ENCODE measurements around the gene TMUB1.
A peak's percentile ranks its signal among the peaks of the same experiment; 100 is the strongest.

The TMUB1 gene

DNA sequence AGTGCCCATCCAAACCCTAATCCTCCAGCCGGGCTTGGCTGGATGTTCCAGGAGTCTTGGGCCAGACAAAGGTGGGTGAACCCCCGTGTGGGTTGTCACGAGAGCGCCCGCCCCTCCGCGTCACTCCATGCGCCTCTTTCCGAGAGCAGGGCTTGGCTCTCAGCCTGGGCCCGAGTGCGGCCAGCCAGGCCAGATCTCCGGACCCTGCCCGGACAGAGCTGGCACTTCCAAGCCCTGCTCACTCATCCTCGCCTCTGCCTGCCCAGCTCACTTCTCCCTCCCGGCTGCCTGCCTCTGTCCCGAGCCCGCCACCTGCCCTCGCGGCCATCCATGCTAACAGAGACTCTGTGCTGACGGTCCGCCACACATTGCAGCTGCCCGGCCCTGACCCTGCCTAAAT, 37.6 kb upstream of the TMUB1 start:
- no peak for DNase-seq

- DNase-seq, result no peak
These were observed 36.6 kb upstream of the TMUB1 start for GRCh38 chr7:151119902-151120301.

DNA sequence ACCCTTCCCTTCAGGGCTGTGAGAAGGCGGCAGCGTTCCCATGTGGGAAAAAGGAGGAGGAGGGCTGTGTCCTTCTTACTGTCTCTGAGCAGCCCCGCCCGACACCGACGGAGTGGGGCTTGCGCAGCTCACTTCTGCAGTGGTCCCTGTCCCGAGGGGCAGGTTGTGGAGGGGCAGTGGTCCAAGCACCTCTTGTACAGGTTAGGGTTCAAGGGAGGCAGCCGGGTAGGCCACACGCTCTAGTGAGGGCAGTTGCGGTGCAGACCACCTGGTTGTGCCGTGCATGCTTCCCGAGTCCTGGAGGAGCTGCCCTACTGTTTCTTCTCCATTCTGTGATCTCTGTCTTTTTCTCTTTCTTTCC, 35.7 kb upstream of the TMUB1 start:
- no peak for DNase-seq

- no peak for DNase-seq
These were observed 35.1 kb upstream of the TMUB1 start for GRCh38 chr7:151118108-151119054.

DNA sequence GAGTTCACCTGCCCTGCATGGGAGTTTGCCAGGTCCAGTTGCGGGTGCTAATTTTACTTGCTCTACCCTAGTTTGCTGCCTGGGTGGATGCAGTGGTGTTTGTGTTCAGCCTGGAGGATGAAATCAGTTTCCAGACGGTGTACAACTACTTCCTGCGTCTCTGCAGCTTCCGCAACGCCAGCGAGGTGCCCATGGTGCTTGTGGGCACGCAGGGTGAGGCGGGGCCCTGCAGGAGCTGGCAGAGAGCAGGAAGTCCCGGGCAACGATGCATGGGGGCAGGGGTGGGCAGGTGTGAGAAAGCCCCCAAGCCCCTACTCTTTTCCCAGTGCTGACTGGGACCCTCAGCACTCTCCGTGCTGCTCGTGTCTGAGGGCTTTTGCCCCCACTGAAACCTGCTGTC, 34.3 kb upstream of the TMUB1 start:
- peak; percentile 32 to 33 for DNase-seq

DNA sequence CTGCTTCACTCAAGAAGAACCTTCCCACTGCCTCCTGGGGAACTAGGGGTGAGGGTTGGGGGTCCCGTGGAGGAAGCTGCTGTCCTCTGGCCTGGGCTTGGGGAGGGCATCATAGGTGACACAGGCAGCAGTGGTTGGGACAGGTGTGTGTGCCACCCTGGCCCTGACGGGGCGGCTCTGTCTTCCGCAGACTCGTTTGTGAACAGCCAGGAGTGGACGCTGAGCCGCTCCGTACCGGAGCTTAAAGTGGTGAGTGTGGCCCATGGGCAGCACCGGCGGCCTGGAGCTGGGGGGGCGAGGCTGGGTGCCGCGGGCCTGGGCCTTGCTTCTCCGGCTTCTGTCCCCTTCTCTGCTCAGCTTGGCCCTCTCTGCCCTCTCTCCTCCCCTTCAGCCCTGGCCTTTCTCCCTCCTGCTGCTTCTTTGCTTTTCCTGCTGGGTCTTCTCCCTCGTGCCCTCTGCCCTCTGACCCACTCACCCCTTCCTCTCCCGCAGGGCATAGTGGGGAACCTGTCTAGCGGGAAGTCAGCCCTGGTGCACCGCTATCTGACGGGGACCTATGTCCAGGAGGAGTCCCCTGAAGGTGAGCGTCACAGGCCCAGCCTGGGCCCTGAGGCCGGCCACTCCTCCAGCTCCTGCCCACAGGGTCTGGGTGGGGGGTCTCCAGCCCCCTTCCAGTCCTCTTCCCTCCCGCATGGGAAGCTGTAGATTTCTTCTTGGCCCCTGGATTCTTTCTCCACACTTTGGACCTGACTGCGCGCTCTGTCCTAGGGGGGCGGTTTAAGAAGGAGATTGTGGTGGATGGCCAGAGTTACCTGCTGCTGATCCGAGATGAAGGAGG, 33.5 kb upstream of the TMUB1 start:
- DNase-seq, result no peak

DNA sequence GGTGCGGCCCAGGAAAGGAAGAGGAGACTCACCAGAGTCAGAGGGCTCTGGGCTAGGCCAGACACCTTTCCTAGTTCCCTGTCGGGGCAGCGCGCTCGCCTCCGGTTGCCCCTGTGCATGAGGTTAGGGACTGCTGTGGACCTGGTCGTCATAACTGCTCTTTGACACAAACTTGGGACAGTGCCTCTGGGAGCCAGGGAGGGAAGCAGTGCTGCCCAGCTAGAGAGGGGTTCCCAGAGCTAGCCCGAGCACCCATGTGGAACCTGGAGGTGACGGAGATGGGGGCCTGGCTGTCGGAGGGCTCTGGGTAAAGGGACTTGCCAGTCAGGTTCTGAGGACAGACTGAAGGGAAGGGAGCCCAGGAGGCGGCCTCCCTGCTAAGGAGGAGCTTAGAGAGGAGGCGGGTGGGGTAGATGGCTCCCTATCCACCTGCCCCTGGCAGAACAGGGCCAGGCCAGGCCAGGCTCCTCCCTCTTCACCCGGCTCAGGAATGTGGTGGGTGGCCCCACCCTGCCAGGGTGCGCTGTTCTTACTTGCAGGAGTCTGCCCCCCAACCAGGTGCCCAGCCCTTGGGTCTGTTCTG, 32.6 kb upstream of the TMUB1 start:
- no peak for DNase-seq

DNA sequence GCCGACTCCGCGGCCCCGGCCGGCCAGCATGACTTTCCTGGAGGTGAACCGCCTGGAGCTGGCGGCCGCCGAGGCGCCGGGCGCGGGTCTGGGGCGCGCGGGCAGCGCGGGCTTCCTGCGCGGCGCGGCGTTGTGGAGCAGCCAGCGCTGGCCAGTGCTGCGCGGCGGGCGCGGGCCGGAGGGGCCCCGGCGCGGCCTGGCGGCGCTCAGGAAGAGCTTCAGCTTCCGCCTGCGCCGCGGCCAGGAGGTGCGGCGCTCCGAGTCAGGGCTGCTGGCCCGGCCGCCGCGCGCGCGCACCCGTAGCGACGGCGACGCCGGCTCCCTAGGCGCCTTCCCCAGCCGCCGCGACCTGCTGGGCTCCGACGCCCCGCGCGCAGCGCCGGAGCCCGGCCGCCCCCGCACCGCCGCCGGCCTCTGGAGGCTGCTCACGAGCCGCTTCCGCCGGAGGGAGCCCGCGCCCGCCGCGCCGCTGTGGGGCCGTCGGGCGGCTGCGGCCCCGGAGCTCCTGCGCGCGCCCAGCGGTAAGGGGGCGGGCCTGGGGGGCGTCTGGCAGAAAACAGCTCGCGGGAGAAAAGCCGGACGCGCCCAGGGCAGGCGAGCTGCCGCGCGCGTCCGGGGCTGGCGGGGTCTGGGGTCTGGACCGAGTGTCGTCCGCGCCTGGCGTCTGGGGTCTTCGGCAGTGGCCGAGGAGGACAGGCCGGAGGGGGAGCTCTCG, 32.0 kb upstream of the TMUB1 start:
- peak; percentile 10 to 23 for DNase-seq

DNA sequence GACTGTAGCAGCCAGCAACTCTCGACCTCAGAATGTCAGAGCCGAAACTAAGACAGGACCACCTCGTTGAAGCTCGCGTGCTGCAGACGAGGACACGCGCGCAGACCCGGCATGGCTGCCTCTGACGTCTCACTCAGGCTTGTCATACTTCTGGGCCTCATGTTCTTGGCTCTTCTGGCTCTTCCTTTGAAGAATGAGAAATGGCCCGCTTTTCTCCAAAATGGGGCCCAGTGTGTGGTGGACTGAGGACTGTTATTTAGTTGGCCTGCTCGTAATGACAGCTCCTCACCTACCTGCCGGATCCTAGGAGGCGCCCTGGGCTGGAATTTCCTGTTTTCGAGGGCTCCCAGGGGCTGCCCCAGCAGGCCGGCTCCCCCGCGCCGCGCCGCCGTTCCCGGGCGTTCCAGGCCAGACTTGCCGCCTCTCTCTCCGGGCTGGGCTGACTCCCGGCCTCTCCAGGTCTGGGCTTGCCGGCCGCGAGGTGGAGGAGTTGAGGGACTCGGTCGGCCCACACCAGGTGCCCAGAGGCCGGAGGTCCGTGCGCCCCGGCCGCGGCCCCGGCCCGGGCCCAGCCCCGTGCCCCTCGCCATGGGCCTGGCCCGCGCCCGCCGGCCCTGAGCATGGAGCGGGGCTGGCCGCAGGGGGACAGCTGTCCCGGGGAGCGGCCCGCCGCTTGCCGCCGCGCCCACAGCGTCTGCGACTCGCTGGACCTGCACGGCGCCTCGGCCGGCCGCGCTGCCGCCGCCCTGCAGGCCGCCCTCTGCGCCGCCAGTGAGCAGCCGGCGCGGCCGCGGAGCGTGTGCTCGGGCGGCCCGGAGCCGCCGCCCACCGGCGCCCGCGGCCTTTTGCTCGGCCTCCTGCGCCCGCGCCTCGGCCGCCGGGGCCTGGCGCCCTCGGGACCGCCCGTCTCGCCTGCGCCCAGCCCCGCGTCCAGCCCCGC, 31.1 kb upstream of the TMUB1 start:
- DNase-seq, result no peak

- no peak for DNase-seq
These were observed 30.3 kb upstream of the TMUB1 start for GRCh38 chr7:151113344-151114150.

- DNase-seq, result peak; percentile 70 to 72
These were observed 27.8 kb upstream of the TMUB1 start for GRCh38 chr7:151110941-151111645.

DNA sequence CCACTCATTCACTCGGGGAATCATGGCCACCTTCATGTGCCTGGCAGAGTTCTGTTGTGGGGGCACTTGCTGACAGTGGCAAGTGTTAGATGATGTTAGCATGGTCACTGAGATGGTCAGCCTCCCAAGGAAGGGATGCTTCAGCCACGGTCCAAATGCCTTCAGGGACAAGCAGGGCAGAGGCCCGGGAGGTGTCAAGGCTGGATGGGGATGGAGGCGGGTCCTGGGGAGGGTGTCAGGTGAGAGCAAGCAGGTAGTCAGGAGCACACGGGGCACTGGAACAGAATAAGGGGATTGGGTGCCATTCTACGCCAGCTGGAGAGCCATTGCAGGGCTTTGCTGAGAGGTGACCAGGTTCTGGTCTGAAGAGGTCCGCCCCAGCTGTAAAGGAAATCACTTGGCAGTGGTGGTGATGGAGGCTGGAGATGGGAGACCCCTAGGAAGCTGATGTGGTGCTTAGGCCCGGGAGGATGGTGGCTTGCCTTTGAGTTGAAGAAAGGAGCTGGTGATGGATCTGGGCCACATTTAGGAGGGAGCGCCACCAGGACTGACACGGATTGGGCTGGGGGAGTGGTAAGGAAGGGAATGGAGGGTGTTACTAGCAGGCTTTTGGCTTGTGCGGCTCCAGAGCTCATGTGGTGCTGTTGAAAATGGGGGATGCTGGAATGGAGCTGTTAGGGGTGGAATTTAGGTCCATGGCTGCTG, 27.1 kb upstream of the TMUB1 start:
- no peak for DNase-seq

DNA sequence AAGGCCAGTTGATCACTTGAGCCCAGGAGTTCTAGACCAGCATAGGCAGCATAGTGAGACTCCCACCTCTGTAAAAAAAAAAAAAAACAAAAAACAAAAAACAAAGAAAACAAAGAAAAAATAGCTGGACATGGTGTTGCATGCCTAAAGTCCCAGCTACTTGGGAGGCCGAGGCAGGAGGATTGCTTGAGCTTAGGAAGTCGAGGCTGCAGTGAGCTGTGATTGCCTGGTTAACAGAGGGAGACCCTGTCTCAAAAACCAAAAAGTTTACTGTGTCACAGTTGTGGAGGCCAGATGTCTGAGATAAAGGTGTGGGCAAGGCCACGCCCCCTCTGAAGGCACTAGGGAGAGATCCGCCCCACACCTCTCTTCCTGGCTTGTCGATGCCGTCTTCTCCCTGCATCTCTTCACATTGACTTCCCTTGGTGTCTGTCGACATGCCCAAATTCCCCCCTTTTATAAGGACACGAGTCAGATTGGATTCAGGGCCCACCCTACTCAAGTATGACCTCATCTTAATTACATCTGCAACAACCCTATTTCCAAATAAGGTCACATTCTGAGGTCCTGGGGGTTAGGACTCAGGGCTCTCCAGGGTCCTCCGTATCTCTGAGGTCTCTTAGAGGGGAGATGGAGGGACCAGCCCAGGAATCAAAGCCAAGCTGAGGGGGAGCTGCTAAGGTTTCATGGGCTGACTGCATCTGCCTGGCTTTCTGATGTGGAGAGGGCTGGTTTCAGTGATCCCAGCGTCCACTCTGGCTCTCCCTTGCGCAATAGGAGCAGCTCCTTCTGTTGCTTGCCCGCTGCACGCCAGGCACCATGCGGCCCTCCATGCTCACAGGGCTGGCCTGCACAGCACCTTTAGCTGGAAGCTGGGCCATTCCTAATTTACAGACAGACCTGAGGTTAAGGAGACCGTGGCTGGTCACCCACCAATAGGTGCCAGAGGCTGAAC, 26.1 kb upstream of the TMUB1 start:
- DNase-seq, result no peak

- no peak for DNase-seq
These were observed 24.6 kb upstream of the TMUB1 start for GRCh38 chr7:151107882-151108281.

DNA sequence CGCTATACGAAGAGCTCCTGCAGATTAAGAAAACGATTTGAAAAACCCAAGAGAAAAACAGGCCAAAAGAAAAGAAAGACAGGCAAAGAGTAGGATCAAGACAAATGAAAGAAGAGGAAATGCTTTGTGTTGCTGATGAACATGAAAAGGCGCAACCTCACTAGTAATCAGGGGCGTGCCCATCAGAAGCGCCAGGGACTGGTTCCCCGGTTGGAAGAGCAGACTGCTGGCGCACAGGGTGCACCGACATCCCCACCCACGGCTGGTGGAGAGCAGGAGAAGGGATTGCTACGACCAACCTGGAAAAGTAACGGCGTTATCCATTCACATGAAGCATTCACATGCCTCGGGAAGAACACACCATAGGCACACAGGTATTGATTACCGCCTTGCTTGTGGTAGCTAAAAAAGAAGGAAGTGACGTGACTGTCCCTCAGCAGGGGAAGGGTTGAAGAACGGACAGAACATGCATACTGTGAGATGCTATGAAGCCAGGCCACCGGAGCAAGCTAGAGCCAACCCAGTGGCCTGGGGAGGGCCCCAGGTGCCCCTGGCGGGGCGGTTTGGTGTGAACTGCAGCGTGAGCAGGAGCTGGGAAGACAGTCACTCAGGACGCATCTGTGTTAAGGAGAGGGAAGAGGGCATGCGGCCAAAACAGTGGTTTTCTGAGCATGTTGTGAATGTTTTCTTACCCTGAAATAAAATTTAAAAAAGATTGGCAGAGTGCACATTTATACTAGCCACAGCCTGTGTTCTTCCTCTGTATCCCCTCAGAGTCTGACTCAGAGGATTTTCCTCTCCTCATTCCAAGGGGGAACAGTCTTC, 21.3 kb upstream of the TMUB1 start:
- DNase-seq, result no peak

DNA sequence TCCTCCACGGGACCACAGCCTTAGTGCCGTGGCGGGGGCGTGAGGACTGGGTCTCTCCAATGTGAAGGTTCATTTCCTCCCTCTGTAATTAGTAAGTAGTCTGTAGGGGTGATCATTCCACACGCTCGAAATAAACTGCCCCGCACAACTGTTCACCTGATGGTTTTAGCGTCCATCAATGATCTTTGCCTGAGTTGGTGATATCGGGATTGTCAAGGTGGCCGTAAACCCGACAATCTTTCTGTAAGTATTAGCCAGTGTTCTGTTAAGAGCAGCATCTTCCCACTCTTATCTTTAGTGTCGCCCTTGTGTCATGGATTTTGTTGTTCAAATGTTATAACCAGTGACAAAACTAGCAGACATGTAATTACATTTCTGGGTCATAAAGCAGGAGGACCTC, 20.7 kb upstream of the TMUB1 start:
- no peak for DNase-seq

DNA sequence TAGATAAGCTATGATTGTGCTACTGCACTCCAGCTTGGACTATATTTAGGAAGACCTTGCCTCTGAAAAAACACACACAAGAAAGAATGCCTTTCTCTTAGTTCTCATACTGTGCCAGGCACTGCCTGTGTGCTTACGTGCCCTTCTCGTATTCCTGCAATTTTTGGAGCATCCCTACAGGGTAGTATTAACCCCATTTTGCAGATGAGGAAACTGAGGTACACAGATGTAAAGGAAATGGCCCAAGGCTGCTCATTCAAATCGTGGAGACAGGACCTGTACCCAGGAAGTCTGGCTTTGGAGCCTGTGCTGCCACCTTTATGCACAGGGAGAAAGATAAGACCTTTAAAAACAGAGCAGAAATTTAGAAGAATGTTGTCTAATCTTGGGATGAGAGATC, 19.7 kb upstream of the TMUB1 start:
- DNase-seq, result no peak

Measured in activated CD4-positive, alpha-beta T cell treated with anti-CD3 and anti-CD28 coated beads, Interleukin-2, amount 50 U/mL, for 4 hours (primary cell).